Tibial nerve (tissue), 3 donors: ENCODE results near the gene ZNF519.

Experiments
- POLR2A ChIP-seq, 2 donors: fragments of 450-650 bp; IDR thresholded peaks; one replicate each; pipeline ENCODE4 v1.6.1; 2017; ENCODE audit warnings: antibody characterized with exemption in 2 of 2, mild to moderate bottlenecking in 2 of 2, moderate library complexity in 2 of 2
- TF ChIP-seq, protein P1 (sequence below), 5 experiments: fragments of 200-600 bp in 3 of 5; fragments of 450-650 bp in 2 of 5; sonication (generic) in 3 of 5; IDR thresholded peaks; one replicate each; pipeline ENCODE4 v1.5.1; 2016 to 2019; ENCODE audit warnings: antibody characterized with exemption in 5 of 5, mild to moderate bottlenecking in 3 of 5, moderate library complexity in 2 of 5

DNA sequence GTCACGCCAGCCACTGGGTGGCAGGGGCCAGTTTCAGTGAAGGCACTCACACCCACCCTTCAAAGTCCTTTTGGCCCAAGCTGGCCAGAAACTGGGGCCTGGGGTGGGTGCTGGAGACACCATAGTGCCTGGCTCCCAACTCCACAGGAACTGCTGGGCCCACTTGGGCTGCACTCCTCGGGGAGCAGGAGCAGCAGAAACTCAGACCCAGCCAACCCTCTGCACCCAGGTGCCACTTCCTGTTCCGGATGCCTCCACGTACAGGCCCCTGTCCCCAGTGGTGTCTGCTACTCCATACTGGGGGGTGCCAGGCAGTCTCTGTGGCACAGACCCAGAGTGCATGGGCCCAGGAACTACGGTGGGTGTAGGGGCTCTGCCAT lies 42.5 kb upstream of the ZNF519 start:
- no peak for TF ChIP-seq POLR2A (IDR thresholded peaks at IDR 0.05)
- TF ChIP-seq, protein P1, sequence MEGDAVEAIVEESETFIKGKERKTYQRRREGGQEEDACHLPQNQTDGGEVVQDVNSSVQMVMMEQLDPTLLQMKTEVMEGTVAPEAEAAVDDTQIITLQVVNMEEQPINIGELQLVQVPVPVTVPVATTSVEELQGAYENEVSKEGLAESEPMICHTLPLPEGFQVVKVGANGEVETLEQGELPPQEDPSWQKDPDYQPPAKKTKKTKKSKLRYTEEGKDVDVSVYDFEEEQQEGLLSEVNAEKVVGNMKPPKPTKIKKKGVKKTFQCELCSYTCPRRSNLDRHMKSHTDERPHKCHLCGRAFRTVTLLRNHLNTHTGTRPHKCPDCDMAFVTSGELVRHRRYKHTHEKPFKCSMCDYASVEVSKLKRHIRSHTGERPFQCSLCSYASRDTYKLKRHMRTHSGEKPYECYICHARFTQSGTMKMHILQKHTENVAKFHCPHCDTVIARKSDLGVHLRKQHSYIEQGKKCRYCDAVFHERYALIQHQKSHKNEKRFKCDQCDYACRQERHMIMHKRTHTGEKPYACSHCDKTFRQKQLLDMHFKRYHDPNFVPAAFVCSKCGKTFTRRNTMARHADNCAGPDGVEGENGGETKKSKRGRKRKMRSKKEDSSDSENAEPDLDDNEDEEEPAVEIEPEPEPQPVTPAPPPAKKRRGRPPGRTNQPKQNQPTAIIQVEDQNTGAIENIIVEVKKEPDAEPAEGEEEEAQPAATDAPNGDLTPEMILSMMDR (IDR thresholded peaks at IDR 0.05) = no peak
